Parathyroid adenoma (tissue), 2 donors: ENCODE data around the gene XPO5.

Experiments
- H2AFZ ChIP-seq: fragments of 300-600 bp; sonication (generic); one replicate; pipeline ENCODE4 v1.7.0; 2017; ENCODE audit warnings: antibody characterized with exemption, mild to moderate bottlenecking
- H3K27ac ChIP-seq: fragments of 300-600 bp; sonication (generic); one replicate; pipeline ENCODE4 v1.7.0; 2017
- H3K27me3 ChIP-seq: fragments of 300-600 bp; sonication (generic); one replicate; pipeline ENCODE4 v1.7.0; 2017; ENCODE audit warnings: low read length; ENCODE audit not compliant: control insufficient read depth, insufficient read depth
- H3K36me3 ChIP-seq: fragments of 300-600 bp; sonication (generic); one replicate; pipeline ENCODE4 v1.7.0; 2017; ENCODE audit warnings: low read length; ENCODE audit not compliant: control insufficient read depth, insufficient read depth
- H3K4me1 ChIP-seq: fragments of 300-600 bp; sonication (generic); one replicate; pipeline ENCODE4 v1.7.0; 2017; ENCODE audit warnings: control low read depth
- H3K4me2 ChIP-seq: fragments of 300-600 bp; sonication (generic); one replicate; pipeline ENCODE4 v1.7.0; 2017; ENCODE audit warnings: low read length
- H3K4me3 ChIP-seq: fragments of 300-600 bp; sonication (generic); one replicate; pipeline ENCODE4 v1.7.0; 2017; ENCODE audit warnings: low read depth, low read length
- H3K79me2 ChIP-seq: fragments of 300-600 bp; sonication (generic); one replicate; pipeline ENCODE4 v1.7.0; 2017; ENCODE audit warnings: control low read depth
- H3K9ac ChIP-seq: fragments of 300-600 bp; sonication (generic); one replicate; pipeline ENCODE4 v1.7.0; 2017; ENCODE audit warnings: mild to moderate bottlenecking
- H3K9me3 ChIP-seq: fragments of 300-600 bp; sonication (generic); one replicate; pipeline ENCODE4 v1.7.0; 2017; ENCODE audit warnings: low read length; ENCODE audit not compliant: control insufficient read depth
- TF ChIP-seq, protein P1 (sequence below): fragments of 300-600 bp; sonication (generic); IDR thresholded peaks from one replicate; pipeline ENCODE4 v1.7.0; 2017; ENCODE audit warnings: antibody characterized with exemption, mild to moderate bottlenecking
- donor health status: primary hyperparathyroidism.

XPO5 gene

DNA sequence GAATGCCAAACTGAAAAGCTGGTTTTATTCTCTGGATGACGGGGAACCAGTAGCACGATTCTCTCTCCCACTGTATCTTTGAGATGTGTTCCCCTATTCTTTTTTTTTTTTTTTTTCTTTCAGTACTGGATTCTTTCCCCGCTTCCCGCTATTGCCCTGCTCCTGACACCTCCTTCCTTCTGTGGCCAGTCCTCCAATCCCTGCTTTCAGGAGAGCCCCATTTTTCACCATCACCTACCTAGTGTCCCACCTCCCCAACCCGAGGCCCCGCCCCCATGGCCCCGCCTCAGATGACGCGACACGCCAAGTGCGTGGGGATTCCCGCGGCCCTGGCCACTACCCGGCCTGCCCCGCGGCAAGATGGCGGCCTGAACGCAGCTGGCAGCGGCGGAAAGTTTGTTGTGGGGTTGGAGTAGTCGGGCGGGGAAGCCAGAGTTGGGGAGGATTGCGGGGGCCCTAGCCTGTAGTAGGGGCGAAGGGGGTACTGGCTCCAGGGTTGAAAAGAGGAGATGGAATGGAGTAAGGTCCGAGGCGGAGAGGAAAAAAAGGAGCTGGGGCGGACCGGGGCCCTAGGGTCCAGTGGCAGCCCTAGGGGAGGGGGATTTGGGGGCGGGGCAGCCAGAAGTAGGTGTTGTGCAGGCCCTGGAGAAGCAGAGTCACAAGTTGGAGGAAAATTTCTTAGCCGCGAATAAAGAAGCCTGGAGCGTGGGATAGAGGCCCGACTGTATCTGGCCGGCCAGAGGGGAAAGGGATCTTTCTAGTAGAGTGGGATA lies 98.4 kb downstream of the XPO5 start, which contains the start of gene TJAP1:
Gene TJAP1, plus strand, starts transcription at position 336 of the 773 bp plus-strand sequence. CDS start 21,432 bp downstream, outside the sequence.
- Histone ChIP-seq H3K36me3 (no peaks in the 10 kb centered on the region), H2AFZ (peak within 1 kb of the TSS; percentile 78), H3K9ac (peak within 1 kb of the TSS; percentile 47), H3K27ac (peak within 1 kb of the TSS; percentile 52), H3K4me3 (peak within 1 kb of the TSS; percentile 83), H3K4me1 (peaks cover 11% of the 10 kb centered on the region), H3K4me2 (peak within 1 kb of the TSS; percentile 98), H3K27me3 (no peaks in the 10 kb centered on the region), H3K79me2 (peaks cover 30% of the 10 kb centered on the region), H3K9me3 (no peaks in the 10 kb centered on the region)
- TF ChIP-seq, protein P1, sequence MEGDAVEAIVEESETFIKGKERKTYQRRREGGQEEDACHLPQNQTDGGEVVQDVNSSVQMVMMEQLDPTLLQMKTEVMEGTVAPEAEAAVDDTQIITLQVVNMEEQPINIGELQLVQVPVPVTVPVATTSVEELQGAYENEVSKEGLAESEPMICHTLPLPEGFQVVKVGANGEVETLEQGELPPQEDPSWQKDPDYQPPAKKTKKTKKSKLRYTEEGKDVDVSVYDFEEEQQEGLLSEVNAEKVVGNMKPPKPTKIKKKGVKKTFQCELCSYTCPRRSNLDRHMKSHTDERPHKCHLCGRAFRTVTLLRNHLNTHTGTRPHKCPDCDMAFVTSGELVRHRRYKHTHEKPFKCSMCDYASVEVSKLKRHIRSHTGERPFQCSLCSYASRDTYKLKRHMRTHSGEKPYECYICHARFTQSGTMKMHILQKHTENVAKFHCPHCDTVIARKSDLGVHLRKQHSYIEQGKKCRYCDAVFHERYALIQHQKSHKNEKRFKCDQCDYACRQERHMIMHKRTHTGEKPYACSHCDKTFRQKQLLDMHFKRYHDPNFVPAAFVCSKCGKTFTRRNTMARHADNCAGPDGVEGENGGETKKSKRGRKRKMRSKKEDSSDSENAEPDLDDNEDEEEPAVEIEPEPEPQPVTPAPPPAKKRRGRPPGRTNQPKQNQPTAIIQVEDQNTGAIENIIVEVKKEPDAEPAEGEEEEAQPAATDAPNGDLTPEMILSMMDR, result no peak

DNA sequence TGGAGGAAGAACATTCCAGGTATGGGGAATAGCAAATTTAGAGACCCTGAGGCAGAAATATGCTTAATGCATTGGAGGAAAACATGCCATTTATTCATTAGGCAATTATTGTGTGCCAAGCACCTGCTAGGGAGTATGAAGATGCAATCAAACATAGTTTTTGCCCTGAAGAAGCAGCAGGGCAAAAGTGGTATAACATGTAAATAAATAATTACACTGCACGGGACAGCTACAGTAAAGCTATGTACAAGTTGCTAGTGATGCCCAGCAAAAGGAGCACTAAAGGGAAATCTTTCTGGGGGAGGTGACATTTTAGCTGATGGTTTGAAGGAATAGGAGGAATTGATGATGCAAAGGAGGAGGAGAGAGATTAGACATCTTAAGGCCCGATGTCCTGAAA lies 99.1 kb downstream of the XPO5 start:
- Histone ChIP-seq H3K9ac (no peak overlapping the region), H3K27ac (peak overlapping the region; percentile 34)
- TF ChIP-seq, protein P1, result no peak

DNA sequence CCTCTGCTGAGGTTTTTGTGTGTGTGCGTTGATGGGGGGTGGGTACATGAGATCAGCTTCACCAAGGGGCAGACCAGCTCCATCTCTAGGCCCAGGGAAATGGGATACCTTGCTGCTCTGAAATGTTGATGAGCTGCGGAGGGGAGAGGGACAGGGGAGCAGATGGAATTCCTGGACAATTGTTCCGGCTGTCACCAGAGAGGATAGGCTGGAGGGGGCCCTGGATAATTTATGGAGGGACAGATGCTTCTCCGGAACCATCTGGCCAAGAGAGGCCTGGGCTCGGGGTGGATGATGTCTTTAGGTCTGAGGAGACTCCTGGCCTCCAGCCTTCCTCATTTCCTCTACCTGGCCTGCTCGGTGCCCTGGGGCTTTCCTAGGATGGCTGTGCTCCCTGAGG lies 100.3 kb downstream of the XPO5 start:
- Histone ChIP-seq H3K27ac (no peak overlapping the region), H3K4me3 (no peak overlapping the region), H3K9me3 (no peaks in the 10 kb centered on the region), H3K27me3 (no peaks in the 10 kb centered on the region), H3K36me3 (no peaks in the 10 kb centered on the region), H3K4me2 (no peak overlapping the region), H3K4me1 (peaks cover 11% of the 10 kb centered on the region), H3K79me2 (peaks cover 24% of the 10 kb centered on the region), H2AFZ (no peak overlapping the region), H3K9ac (no peak overlapping the region)
- TF ChIP-seq, protein P1, result no peak

More for the DNA sequence above, 99.1 kb downstream of the XPO5 start:
- H3K4me3 ChIP-seq, result peak overlapping the region; percentile 83
- peak overlapping the region; percentile 98 for H3K4me2 ChIP-seq
- H3K36me3 ChIP-seq, result no peaks in the 10 kb centered on the region
- H2AFZ ChIP-seq, result peak overlapping the region; percentile 78
- H3K9me3 ChIP-seq, result no peaks in the 10 kb centered on the region
- H3K4me1 ChIP-seq, result peaks cover 11% of the 10 kb centered on the region
- peaks cover 28% of the 10 kb centered on the region for H3K79me2 ChIP-seq
- H3K27me3 ChIP-seq, result no peaks in the 10 kb centered on the region

DNA sequence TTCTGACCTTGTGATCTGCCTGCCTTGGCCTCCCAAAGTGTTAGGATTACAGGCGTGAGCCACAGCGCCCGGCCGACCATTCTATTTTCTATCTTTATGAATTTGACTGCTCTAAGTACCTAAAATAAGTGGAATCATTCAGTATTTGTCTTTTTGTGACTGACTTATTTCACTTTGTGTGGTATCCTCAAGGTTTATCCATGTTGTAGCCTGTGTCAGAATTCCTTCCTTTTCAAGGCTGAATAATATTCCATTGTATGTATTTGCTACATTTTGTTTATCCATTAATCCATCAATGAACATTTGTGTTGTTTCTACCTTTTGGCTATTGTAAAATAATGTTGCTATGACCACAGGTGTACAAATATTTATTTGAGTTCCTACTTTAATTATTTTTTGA lies 103.3 kb downstream of the XPO5 start:
- Histone ChIP-seq H3K27ac (no peak overlapping the region), H3K36me3 (no peaks in the 10 kb centered on the region), H2AFZ (no peak overlapping the region), H3K4me3 (no peak overlapping the region), H3K4me2 (no peak overlapping the region), H3K9me3 (no peaks in the 10 kb centered on the region), H3K9ac (no peak overlapping the region), H3K79me2 (no peaks in the 10 kb centered on the region), H3K27me3 (no peaks in the 10 kb centered on the region), H3K4me1 (peaks cover 4% of the 10 kb centered on the region)
- TF ChIP-seq, protein P1, result no peak
